Natural killer cell (primary cell): Measurements from ENCODE around the gene IZUMO1. TPM values are rescaled to one million over a fixed set of nuclear protein-coding genes. Genes with fewer than 3 reads are reported as not detected.

Source experiments
- ATAC-seq, 3 donors: fragments of 150-1000 bp in 2 of 3; fragments of 200-7000 bp in 1 of 3; cut with Tn5 transposase; 1 replicate in 1 of 3; 2 replicates in 2 of 3; pipeline ENCODE4 v1.10.0; 2021; ENCODE audit warnings: mild to moderate bottlenecking in 2 of 3, moderate library complexity in 2 of 3
- DNase-seq, 2 donors: peaks; one replicate each; pipeline versions ENCODE4 v3.0.0 to v3.0.0-alpha.2; 2013 to 2021; ENCODE audit warnings: mixed read lengths in 1 of 2
- H3K27ac ChIP-seq: one replicate; pipeline ENCODE4 v1.5.1; 2013; ENCODE audit warnings: mild to moderate bottlenecking, low read length
- H3K27me3 ChIP-seq: one replicate; pipeline ENCODE4 v1.6.1; 2013; ENCODE audit warnings: low read length; ENCODE audit not compliant: control insufficient read depth, insufficient read depth
- H3K36me3 ChIP-seq: one replicate; pipeline ENCODE4 v1.6.1; 2013; ENCODE audit warnings: low read length; ENCODE audit not compliant: control insufficient read depth, insufficient read depth
- H3K4me1 ChIP-seq: one replicate; pipeline ENCODE4 v1.6.1; 2013; ENCODE audit warnings: low read length; ENCODE audit not compliant: control insufficient read depth, insufficient read depth
- H3K4me3 ChIP-seq: one replicate; pipeline ENCODE4 v1.5.1; 2013; ENCODE audit warnings: low read length
- H3K9me3 ChIP-seq: one replicate; pipeline ENCODE4 v1.6.1; 2013; ENCODE audit warnings: low read length; ENCODE audit not compliant: control insufficient read depth, insufficient read depth
- H3K27ac Mint-ChIP-seq, 2 donors: one replicate each; pipeline ENCODE4 v1.8.0; 2022; ENCODE audit warnings: mild to moderate bottlenecking in 2 of 2, mixed read lengths in 2 of 2, moderate library complexity in 1 of 2
- H3K27me3 Mint-ChIP-seq, 2 donors: one replicate each; pipeline ENCODE4 v1.8.0; 2022; ENCODE audit warnings: low read depth in 2 of 2, mixed read lengths in 2 of 2
- H3K36me3 Mint-ChIP-seq: one replicate; pipeline ENCODE4 v1.8.0; 2022; ENCODE audit warnings: mixed read lengths
- H3K4me1 Mint-ChIP-seq, 2 donors: one replicate each; pipeline ENCODE4 v1.8.0; 2022; ENCODE audit warnings: mixed read lengths in 2 of 2
- H3K4me3 Mint-ChIP-seq: one replicate; pipeline ENCODE4 v1.8.0; 2022; ENCODE audit warnings: mild to moderate bottlenecking, moderate library complexity, mixed read lengths
- H3K9me3 Mint-ChIP-seq, 2 donors: one replicate each; pipeline ENCODE4 v1.8.0; 2022; ENCODE audit warnings: mixed read lengths in 2 of 2
- CTCF ChIP-seq: fragments of 200-600 bp; IDR thresholded peaks from one replicate; pipeline ENCODE4 v1.8.0; 2022; ENCODE audit warnings: antibody characterized with exemption
- WGBS: methylation state at CpG from one replicate; pipeline ENCODE4 v1.1.7; 2013; ENCODE audit warnings: missing lambda C conversion rate; ENCODE audit not compliant: insufficient coverage; 5-methylcytosine and 5-hydroxymethylcytosine counted together
- intact Hi-C: fragments of 100-400 bp; cut with micrococcal nuclease; formaldehyde crosslinking; loops from one replicate; pipeline ENCODE4 v1.14.2; 2022
- total RNA-seq, 4 donors: library from RNA; stranded (reverse); fragments of 120-200 nt in 1 of 4; gene quantifications; one replicate each; pipeline versions ENCODE4 v1.2.3 to v1.2.4, GENCODE V29; 2013 to 2022

The IZUMO1 gene
- total RNA-seq, 3 donors from 2014 or later (not counting 1 experiment from before 2014, with no cell fraction given), result not detected

GRCh38 chr19:48705431-48705830 lies 41.3 kb downstream of the IZUMO1 start:
- H3K4me3 Mint-ChIP-seq, result no peak overlapping the region
- Histone ChIP-seq H3K36me3 (peaks cover 2% of the 10 kb centered on the region), H3K27me3 (no peaks in the 10 kb centered on the region), H3K27ac (no peak overlapping the region), H3K4me1 (no peaks in the 10 kb centered on the region), H3K4me3 (no peak overlapping the region), H3K9me3 (no peaks in the 10 kb centered on the region)
- ATAC-seq (no peak), DNase-seq (no peak)
- no peaks in the 10 kb centered on the region for H3K27me3 Mint-ChIP-seq
- 63% methylated on average over 2 of the region's 2 CpGs for WGBS
- no peaks in the 10 kb centered on the region for H3K9me3 Mint-ChIP-seq
- intact Hi-C loops, result no loop called here
- no peak overlapping the region for H3K27ac Mint-ChIP-seq
- no peaks in the 10 kb centered on the region for H3K4me1 Mint-ChIP-seq
- no peaks in the 10 kb centered on the region for H3K36me3 Mint-ChIP-seq
- TF ChIP-seq CTCF, result no peak

- intact Hi-C loops, result no loop called here
Measured at GRCh38 chr19:48703316-48703715, 43.4 kb downstream of the IZUMO1 start.

GRCh38 chr19:48702701-48703100 lies 44.0 kb downstream of the IZUMO1 start:
- H3K27me3 ChIP-seq, result no peaks in the 10 kb centered on the region
- intact Hi-C loops, result no loop called here

More at GRCh38 chr19:48703316-48703715, 43.4 kb downstream of the IZUMO1 start:
- Mint-ChIP-seq H3K27me3 (no peaks in the 10 kb centered on the region), H3K4me1 (no peaks in the 10 kb centered on the region), H3K27ac (no peak overlapping the region), H3K4me3 (no peak overlapping the region), H3K9me3 (no peaks in the 10 kb centered on the region), H3K36me3 (no peaks in the 10 kb centered on the region)
- Histone ChIP-seq H3K4me3 (no peak overlapping the region), H3K27ac (no peak overlapping the region), H3K9me3 (no peaks in the 10 kb centered on the region), H3K27me3 (no peaks in the 10 kb centered on the region), H3K36me3 (peaks cover 2% of the 10 kb centered on the region), H3K4me1 (no peaks in the 10 kb centered on the region)
- DNase-seq (no peak), ATAC-seq (no peak)
- no peak for TF ChIP-seq CTCF
- 95% methylated on average over 23 of the region's 23 CpGs for whole genome bisulfite sequencing

More at GRCh38 chr19:48702701-48703100, 44.0 kb downstream of the IZUMO1 start:
- H3K27ac ChIP-seq, result no peak overlapping the region
- no peaks in the 10 kb centered on the region for H3K9me3 ChIP-seq
- no peaks in the 10 kb centered on the region for H3K36me3 Mint-ChIP-seq
- no peaks in the 10 kb centered on the region for H3K4me1 Mint-ChIP-seq
- no peak for DNase-seq
- no peaks in the 10 kb centered on the region for H3K27me3 Mint-ChIP-seq
- no peak for ATAC-seq
- H3K9me3 Mint-ChIP-seq, result no peaks in the 10 kb centered on the region
- no peak for TF ChIP-seq CTCF
- H3K4me1 ChIP-seq, result no peaks in the 10 kb centered on the region
- no peak overlapping the region for H3K4me3 ChIP-seq
- peaks cover 2% of the 10 kb centered on the region for H3K36me3 ChIP-seq
- no peak overlapping the region for H3K27ac Mint-ChIP-seq
- no peak overlapping the region for H3K4me3 Mint-ChIP-seq
- 95% methylated on average over 13 of the region's 13 CpGs for WGBS
